GM21447 (cell line): Measurements from ENCODE around the gene COPG2.
"Not testable (repeated sequence)": the region's sequence is repeated elsewhere in the genome, so short reads cannot be mapped to it uniquely, and the experiment has no call there.

Source experiments
- ATAC-seq: cut with Tn5 transposase; IDR thresholded peaks from one replicate; pipeline ENCODE4 v1.9.1; 2021; ENCODE audit not compliant: unreplicated experiment

The COPG2 gene

DNA sequence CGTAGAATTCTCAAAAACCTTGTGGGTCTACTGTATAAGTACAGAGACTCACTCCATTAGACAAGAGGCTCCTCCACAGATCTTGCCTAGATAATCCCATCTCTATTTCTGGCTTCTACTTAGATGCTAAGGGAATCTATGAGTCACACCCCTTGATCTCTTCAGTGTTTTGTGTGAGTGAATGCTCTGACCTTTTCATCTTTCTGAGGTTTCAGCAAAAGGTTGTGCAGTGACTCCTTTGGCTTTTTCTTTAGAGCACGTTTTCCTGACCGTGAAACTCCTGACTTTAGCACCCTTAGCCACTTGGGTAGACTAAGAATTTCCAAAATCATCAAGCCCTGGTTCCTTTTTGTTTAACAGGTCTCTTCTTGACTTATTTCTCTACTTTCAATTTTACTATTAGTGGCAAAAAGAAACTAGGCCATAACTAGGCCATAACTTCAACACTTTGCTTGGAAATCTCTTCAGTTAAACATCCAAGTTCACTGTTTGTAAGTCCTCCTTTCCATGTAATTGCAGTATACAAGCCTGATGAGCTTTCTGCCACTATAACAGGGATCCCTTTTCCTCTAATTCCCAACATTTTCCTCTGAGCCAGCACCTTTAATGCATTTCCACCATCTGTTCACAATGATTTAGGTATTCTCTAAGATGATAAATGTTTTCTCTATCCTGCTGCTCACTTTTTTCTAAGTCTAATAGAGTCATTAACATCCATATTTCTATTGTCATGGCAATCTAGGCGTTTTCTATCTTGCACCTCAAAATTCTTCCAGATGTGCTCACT is 19.4 kb downstream of the COPG2 start:
- peak; percentile 78 for ATAC-seq

DNA sequence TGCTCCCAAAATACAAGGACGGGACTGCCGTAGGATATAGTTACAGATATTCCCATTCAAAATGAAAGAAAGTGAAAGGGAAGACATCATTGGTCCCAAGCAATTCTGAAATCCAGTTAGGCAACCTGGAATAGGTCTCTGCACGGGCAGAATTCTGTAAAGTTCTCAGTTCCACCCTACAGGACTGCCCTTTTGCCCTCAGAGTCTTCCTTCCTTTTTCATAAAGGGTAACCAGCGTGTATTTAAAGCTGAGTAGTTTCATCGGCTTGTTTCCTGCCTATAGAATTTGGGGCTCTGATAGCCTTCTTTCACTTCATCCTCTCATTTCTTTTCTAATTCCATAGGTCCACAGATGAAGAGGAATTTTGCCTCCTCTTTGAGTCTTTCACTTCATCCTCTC is 20.0 kb downstream of the COPG2 start:
- ATAC-seq = peak; percentile 37

DNA sequence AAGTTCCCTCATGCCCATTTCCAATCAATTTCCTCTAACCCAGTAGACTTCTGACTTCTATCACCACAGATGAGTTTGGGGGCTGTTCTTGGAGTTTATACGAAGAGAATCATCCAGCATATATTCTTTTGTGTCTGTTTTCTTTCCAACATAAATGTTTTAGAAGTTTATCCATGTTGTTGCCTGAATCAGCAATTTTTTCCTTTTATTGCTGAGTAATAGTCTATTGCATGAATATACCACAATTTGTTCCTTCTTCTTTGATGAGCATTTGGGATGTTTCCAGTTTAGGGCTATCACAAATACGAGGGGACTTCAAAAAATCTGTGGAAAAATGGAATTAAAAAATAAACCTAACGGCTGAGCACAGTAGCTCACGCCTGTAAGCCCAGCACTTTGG is 26.2 kb downstream of the COPG2 start:
- no peak for ATAC-seq

DNA sequence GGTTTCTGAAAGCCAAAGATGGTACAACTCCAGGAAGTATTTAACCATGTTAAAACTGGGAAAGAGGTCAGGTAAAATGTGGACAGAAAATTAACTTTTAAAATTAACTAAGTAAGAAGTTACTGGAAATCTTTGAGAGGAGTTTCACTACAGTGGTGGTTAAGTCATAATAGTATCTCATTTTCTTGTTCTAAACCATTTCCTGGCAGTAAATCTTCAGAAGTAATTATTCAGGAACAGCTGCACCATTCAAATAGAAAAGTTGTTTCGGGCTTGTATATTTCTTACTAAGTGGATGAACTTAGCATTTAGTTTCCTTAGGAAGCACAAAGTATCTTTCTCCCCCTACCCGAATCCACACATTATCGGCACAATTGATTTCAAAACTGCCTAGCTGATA is 27.1 kb downstream of the COPG2 start:
- ATAC-seq = no peak

DNA sequence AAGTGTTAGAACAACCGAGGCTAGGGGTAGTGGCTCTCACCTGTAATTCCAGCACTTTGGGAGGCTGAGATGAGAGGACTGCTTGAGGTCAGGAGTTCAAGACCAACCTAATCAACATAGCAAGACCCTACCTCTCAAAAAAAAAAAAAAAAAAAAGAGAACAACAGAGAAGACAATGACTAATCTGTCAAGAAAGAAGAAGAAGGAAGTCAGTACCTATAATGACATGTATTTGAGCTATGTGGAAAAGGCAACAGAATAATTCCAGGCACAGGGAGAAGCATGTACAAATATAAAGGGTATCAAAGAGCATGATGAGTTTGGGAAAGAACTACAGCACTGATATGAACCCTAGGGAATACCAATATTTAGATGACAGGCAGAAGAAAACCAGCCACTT is 27.5 kb downstream of the COPG2 start:
- no peak for ATAC-seq

DNA sequence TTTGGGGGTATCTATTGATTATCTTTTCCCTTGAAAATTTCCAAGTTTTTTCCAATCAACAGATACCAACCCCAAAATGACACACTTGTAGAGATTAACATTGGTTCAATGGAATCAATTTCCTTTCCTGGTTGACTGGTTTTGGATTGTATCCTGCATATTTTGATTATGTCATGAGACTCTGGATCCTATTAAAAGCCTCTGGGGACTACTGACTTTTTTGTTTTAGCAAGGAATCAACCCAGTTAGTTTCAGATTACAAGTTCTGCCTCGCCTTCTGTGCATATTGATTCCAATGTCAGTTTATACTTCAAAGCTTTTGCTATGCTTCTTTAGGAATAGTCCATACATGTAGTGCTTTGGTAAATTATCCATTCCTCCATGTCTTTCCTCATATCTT is 29.2 kb downstream of the COPG2 start:
- no peak for ATAC-seq

DNA sequence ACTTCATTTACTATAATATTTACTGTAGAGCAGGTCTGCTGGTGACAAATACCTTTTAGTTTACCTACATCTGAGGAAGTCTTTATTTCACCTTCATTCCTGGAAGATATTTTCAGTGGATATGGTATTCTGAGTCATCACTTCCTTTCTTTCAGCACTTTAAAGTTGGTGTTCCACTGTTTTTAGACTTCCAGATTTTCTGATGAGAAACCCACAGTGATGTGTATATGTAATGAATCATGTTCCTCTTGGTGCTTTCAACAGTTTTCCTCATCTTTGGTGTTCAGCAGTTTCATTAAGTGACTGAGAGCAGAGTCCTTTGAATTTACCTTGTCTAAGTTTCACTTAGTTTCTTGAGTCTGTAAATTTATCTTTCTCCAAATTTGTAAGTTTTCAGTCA is 36.4 kb downstream of the COPG2 start:
- ATAC-seq = no peak

DNA sequence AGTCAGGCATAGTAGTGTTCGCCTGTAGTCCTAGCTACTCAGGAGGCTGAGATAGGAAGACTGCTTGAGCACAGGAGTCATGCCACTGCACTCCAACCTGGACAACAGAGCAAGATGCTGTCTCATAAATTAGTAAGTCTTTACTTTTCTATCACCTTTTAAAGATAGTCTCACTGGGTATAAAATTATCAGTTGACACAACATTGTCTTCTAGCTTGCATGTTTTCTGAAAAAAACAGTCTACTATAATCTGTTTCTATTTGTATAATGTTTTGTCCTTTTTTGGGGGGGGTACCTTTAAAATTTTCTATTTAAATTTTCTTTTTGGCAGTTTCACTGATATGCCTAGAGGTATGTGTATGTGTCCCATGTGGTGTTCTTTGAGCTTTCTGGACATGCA is 39.6 kb downstream of the COPG2 start:
- ATAC-seq = no peak

DNA sequence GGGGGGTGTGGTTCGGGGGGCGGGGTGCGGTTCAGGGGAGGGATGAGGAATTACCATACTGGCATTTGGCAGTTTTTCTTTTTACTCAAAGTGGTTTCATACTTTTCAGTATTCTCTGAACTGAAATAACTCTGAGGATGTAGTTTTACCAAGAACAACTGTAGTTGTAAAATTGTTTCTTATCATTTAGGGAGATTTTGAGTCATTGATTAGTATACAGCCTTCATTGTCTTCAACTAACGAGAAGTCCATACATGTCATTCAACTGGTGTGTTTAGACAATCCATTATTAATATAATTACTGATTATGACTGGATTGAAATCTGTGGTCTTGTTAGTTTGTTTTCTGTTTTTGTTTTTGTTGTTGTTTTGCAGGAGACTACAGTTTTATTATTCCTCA is 40.8 kb downstream of the COPG2 start:
- ATAC-seq = no peak

DNA sequence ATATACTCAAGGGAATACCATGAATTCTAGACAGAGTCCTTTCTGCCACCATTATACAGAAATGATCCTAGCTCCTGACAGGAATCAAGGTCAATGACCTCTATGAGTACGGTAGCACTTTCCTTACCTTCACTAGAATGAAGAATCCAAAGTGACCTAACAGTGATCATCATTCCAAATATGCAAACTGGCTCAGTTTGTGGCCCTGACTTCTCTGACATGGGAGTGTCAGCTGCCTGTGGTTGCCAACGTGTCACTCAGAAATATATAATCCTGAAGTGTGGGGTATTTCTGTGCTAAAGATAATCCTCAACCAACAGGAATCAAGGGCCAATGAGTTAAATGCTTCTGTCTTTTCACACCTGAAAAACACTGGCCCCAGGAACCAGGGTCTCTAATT is 45.7 kb downstream of the COPG2 start:
- ATAC-seq = no peak

DNA sequence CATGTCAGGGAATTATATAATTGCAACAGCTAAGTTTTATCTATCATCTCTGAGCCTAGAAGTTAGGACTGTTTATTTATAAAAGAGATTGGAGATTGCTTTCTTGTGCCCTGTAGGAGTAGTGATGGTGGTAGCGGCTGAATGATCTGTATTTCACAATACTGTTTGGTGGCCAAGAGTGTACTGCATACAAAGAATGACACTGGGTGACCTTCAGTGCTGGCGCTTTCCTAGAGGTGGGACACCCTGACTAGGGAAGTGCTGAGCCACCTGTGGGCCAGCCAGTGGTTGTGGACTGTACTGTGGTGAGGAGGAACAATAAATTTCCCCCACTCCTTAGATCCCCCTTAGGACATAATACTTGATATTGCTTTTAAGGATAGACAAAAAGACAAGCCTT is 53.0 kb downstream of the COPG2 start:
- no peak for ATAC-seq

DNA sequence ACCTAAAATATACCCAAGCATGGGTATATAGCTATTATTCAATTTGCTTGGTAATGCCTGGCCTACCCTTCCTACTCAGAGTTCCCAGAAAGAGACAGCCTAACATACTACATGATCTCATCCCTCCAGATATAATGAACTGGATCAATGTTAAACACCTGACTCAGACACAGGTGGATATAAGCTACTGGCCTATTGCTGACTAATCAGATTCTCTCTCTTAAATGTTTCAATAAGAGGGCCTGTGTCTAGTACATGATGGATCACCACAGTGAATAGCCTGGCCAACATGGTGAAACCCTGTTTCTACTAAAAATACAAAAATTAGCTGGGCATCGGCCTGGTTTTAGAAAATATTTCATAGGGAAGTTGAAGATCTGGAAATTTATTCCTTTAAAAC is 54.1 kb downstream of the COPG2 start:
- no peak for ATAC-seq

DNA sequence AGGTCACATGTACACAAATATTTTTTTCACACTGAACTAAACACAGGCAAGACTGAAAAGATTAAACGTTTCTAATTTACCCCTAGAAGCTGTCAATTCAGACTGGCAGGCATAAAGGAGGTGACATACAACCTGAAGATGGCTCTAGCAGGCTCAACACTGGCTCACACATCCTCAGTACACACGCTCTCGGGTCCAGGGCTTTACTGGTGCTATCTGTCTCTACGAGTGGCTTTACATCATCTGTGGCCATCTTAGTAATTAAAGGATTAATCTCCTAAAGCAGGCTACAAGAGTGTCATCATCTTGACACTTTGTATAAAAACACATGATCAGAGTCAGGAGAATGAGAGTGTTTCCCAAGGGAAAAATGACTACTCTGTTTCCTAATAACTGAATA is 57.3 kb downstream of the COPG2 start:
- ATAC-seq = no peak

DNA sequence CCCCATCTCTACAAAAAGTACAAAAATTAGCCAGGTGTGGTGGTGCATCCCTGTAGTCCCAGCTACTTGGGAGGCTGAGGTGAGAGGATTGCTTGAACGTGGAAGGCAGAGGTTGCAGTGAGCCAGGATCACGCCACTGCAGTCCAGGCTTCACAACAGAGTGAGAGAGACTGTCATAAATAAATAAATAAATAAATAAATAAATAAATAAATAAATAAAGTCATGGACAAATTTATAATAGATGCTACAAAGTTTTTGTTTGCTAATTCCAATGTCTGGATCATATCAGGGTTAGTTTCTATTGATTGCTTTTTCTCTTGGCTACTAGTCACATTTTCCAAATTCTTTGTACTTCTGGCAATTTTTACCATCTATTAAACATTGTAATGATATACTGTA is 61.5 kb downstream of the COPG2 start:
- not testable (repeated sequence) for ATAC-seq

DNA sequence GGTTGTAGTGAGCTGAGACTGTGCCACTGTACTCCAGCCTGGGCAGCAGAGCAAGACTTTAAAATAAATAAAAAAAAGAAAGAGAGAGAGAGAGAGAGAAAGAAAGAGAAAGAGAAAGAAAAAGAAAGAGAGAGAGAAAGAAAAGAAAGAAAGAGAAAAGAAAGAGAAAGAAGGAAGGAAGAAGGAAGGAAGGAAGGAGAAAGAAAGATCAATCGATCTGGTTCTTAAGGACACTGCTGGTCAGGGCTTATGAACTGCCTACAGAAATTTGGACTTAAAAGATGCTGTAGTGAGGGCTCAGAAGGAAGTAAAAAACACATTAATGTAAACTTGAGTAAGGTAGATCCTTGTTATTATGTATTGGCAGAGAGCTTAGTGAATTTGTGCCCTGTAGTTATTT is 62.4 kb downstream of the COPG2 start:
- no peak for ATAC-seq

DNA sequence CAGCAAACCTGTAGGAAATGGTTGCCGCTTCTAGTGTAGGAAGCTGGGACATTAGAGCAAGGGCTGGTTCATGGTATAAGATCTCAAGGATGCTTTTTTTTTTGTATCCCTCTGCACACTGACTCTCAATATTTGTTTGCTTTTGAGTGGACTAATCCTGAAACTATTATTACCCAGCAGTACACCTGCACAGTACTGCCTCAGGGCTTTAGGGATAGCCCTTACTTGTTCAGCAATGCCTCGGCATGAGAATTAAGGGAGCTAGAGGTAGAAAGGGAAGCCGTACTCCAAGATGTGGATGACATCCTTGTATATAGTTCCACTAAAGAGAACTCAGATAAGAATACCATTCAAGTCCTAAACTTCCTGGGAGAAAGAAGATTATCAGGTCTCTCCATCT is 70.5 kb downstream of the COPG2 start:
- no peak for ATAC-seq

DNA sequence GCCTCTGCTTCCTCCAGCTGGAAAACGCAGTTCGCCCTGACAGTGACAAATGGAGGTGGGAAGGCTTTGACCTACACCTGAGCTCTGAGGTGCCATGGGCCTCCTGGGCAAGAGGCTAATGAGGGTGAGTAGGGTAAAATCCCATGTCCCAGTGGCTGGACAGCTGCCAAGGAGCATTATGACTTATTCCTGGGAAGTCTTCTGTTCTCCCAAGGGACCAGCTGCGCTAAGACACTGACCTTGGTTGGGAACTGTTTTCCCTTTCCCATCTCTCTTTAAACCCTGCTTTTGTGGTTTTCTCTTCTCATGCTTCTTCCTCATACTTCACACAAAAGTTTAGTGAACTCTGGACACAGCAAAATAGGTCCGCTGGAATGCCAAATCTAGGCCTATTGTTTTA is 72.6 kb downstream of the COPG2 start:
- ATAC-seq = no peak

DNA sequence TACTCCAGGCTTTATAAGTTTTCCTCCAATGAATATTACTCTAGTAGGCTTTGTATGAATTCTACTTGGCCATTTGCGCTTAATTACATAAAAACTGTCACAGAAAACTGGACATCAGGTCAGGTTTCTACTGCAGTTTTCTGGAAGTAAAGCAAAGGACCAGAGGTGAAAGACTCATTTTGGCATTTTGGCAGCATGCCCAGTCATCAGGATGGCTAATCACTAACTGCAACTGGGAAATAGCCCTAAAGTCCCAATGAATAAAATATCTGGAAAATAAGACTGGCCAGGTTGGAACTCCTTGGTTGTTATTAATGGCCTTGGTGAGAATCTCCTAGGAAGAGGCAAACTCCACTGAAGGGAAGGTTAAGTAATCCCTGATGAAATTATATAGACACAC is 75.5 kb downstream of the COPG2 start:
- no peak for ATAC-seq

DNA sequence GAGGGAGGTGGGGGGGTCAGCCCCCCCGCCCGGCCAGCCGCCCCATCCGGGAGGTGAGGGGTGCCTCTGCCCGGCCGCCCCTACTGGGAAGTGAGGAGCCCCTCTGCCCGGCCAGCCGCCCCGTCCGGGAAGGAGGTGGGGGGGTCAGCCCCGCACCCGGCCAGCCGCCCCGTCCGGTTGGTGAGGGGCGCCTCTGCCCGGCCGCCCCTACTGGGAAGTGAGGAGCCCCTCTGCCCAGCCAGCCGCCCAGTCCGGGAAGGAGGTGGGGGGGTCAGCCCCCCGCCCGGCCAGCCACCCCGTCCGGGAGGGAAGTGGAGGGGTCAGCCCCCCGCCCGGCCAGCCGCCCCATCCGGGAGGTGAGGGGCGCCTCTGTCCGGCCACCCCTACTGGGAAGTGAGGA is 77.1 kb downstream of the COPG2 start:
- ATAC-seq = not testable (repeated sequence)

DNA sequence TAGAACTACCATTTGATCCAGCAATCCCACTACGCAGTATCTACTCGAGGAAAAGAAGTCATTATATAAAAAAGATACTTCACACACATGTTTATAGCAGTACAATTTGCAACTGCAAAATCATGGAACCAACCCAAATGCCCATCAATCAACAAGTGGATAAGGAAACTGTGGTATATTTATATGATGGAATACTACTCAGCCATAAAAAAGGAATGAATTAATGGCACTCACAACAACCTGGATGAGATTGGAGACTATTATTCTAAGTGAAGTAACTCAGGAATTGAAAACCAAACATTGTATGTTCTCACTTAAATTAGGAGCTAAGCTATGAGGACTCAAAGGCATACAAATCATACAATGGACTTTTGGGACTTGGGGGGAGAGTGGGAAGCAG is 82.6 kb downstream of the COPG2 start:
- ATAC-seq = not testable (repeated sequence)

DNA sequence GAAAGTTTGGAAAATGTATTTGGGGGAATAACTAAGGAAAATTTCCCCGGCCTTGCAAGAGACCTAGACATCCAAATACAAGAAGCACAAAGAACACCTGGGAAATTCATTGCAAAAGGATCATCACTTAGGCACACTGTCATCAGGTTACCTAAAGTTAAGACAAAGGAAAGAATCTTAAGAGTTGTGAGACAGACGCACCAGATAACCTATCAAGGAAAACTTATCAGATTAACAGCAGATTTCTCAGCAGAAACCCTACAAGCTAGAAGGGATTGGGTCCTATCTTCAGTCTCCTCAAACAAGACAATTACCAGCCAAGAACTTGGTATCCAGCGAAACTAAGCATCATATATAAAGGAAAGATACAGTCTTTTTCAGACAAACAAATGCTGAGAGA is 93.4 kb downstream of the COPG2 start:
- not testable (repeated sequence) for ATAC-seq

DNA sequence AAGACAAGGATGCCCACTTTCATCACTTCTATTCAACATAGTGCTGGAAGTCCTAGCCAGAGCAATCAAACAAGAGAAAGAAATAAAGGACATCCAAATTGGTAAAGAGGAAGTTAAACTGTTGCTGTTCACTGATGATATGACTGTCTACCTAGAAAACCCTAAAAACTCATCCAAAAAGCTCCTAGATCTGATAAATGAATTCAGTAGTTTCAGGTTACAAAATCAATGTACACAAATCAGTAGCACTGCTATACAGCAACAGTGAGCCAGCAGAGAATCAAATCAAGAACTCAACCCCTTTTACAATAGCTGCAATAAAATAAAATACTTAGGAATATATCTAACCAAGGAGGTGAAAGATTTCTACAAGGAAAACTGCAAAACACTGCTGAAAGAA is 98.4 kb downstream of the COPG2 start:
- ATAC-seq = not testable (repeated sequence)

DNA sequence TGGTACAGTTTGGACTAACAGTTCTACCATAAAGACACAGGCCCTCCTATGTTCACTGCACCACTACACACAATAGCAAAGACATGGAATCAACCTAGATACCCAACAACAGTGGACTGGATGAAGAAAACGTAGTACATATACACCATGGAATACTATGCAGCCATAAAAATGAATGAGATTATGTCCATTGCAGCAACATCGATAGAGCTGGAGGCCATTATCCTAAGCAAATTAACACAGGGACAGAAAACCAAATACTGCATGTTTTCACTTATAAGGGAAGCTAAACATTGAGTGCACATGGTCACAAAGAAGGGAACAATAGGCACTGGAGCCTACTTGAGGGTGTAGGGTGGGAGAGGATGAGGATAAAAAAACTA is 101.7 kb downstream of the COPG2 start:
- ATAC-seq = no peak
